ENCODE results near the gene FAR2.

DNA sequence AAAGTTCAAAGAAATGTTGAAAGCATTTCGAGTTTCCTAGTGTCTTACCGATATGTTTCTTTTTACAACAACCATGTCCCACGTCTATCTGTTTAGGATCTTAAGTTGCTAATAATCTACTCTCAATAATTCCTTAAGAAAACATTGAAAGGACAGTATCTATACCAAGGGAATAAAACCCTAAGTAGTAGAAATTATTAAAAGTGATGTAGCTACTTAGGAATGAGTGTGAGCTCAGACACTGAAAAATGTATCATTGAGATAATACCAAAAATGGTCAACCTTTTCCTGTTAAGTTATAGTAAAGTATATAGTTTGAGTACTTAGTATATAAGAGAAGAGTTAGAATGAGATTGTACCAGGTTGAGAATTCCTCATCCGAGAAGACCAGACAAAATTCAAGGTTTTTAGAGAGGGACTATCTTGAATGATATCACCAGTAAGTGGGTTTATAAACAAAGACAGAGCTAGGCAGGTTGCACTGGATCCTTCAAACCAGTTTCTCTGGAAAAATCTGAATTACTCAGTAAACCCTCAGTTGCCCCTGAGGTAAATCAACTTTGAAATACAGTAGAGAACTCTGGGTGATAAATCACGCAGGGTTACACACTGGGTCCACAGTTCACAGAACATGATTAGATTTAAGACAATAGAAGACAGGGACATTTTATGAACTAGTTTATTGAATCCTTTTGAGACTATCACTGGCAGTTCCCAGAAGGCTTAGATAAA lies 135.1 kb downstream of the FAR2 start:
- TF ChIP-seq, protein P1, sequence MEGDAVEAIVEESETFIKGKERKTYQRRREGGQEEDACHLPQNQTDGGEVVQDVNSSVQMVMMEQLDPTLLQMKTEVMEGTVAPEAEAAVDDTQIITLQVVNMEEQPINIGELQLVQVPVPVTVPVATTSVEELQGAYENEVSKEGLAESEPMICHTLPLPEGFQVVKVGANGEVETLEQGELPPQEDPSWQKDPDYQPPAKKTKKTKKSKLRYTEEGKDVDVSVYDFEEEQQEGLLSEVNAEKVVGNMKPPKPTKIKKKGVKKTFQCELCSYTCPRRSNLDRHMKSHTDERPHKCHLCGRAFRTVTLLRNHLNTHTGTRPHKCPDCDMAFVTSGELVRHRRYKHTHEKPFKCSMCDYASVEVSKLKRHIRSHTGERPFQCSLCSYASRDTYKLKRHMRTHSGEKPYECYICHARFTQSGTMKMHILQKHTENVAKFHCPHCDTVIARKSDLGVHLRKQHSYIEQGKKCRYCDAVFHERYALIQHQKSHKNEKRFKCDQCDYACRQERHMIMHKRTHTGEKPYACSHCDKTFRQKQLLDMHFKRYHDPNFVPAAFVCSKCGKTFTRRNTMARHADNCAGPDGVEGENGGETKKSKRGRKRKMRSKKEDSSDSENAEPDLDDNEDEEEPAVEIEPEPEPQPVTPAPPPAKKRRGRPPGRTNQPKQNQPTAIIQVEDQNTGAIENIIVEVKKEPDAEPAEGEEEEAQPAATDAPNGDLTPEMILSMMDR (IDR thresholded peaks at IDR 0.05; ENCODE audit: low read length): no peak
- TF ChIP-seq EZH2 (IDR thresholded peaks at IDR 0.05; ENCODE audit: borderline replicate concordance, low read length): no peak
